GM18505 (cell line): Measurements from ENCODE around the gene SPRED1.
"Not testable (repeated sequence)": the region's sequence is repeated elsewhere in the genome, so short reads cannot be mapped to it uniquely, and the experiment has no call there.

Experiments
- ATAC-seq: cut with Tn5 transposase; IDR thresholded peaks from one replicate; pipeline ENCODE4 v1.9.1; 2021; ENCODE audit not compliant: unreplicated experiment
- POLR2A ChIP-seq: IDR thresholded peaks from 4 replicates; pipeline ENCODE4 v1.6.1; 2011; ENCODE audit warnings: borderline replicate concordance; ENCODE audit not compliant: insufficient read depth, insufficient read length; ENCODE audit errors: extremely low read depth

SPRED1 gene

DNA sequence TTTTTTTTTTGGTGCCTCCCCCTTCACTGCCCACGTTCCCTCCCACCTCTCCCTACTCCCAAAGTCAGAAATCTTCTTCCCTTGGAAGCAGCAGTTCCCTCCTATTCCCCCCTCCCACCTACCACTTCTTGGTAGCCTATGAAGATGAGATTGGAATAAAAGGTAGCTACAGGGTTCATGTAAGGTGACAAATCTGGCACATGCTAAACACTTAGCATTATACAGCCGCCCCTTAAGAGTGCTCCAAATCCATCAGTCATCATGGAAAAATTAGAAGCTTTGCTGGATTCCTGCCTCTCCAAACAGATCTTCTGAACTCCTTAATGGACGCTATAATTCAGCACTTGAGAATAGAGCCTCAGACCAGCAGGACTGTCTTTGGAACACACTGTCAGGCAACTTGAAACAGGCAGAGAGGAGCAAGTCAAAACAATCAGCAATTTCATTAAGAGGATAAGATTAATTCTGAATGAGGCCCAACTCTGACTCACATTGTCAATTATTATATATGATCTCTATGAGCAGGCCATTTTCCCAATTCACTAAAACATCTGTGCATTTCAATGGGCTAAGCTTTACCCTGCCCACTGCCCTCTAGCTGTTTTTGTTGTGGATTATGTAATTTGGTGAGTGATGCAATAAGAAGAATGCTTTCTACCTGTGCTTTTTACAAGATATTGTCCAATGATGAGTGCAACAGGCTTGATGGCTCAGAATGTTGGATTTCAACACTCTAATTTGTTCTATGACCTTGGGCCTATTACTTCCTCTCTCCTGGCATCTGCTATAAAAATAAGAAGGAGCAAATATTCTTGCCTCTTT, 34.6 kb upstream of the SPRED1 start:
- no peak for TF ChIP-seq POLR2A
- ATAC-seq, result no peak

DNA sequence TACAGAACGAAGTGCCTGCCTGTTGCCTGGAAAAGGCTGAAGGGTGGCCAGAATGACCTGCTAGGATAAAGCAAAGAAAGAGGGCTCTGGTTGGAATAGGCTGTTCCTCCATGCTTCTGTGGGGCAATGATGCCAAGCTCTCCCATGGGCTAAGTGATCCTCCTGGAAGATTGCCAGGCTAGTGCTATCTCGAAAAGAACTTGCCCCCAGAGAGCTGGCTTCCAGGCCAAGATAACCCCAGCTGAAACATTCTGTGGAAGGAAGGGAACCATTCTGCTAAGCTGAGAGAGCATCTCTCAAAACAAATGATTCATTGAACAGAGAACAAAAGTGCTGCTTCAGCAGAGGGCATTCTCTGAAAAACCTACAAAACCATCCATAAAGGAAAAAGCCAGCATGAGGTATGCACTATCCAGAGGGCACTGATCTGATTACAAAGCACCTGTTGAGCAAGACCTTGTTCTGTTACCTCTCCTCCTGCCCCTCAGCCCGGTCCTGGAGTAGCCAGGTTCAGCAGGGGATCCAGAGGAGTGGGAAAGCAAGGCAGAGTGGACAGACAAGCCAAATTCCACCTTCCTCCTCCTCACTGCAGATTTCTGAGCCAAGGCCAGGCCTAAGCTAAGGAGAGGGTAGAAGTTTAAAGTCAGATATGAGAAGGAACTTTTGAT, 31.9 kb upstream of the SPRED1 start:
- no peak for ATAC-seq
- no peak for TF ChIP-seq POLR2A

DNA sequence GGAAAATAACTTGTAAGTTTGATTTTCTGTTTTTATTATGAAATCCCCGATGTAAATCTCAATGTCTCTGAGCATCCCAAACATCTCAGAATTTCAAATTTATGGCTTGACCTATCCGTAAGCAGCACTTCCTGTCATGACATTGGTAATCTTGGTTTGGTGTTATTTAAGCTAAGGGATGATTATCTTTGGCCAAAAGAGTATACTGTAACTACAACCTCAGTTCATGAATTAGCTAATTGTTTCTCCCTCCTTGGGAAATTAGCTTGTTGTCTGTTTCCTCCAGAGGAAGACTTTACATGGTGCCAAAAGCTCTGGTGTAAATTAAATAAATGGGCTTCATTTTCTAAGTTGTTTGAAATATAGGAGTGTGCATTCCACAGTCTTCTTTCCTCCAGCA, 28.1 kb upstream of the SPRED1 start:
- no peak for TF ChIP-seq POLR2A
- ATAC-seq, result no peak

DNA sequence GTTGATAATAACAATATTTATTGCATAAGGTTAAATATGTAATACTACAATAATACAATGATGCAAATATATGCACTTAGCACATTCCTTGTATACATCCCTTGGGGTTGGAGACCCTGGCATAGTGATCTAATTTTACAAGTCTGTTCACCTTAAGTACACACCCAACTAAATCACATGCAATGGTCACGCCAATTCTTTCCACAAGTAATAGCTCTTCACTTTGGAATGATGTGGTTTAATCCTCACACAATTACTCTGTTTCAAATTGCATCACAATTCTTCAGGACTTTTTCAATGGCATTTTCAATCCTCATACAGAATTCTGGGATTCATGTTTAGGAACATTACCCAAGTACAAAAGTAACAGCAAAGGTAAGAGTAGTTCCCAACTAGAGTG, 27.3 kb upstream of the SPRED1 start:
- no peak for ATAC-seq
- TF ChIP-seq POLR2A, result no peak

DNA sequence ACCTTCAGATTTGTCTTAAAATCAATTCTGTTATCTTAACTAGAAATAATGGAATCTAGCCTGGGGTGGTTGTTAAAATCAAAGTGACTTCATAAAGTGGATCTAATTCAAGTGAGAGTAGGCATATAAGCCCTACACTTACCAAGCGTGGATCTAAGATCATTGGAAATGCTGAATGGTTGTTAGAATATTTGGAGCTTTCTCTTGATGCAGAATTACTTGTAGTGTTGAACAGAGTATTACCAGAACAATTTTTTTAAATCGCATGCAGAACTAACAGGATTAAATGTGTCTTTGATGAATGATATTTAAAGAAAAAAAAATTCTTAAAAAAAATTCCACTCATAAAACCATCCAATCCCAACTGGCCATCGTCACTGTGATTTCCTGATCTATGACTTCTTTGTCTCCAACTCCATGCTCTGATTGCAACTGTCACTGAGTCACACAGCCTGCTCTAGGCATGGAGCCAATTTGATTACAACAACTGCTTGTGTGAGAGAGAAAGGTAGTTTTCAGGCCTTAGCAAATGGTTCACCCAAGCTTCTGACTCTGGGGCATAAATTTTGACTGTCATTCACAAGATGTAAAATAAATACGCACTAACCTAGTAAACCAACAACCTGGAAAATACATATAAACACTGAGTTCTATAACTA, 25.9 kb upstream of the SPRED1 start:
- no peak for ATAC-seq
- TF ChIP-seq POLR2A, result no peak

DNA sequence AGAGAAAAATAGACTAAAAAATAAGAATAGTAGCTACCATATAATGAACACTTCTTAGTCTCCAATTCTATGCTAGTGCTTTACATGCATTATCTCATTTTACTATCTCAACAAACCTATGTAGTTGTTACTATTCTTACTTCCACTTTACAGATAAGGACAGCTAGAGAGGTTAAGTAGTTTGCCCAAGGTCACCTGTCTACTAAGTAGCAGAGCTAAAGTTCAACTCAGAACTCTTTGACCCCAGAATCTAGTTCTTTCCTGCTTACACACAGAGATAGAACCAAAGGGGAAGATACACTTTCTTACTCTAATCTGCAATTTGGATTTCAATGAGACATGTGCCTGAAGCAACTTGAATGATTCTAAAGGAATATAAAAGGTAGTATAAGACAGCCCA, 24.7 kb upstream of the SPRED1 start:
- no peak for ATAC-seq
- TF ChIP-seq POLR2A, result no peak

DNA sequence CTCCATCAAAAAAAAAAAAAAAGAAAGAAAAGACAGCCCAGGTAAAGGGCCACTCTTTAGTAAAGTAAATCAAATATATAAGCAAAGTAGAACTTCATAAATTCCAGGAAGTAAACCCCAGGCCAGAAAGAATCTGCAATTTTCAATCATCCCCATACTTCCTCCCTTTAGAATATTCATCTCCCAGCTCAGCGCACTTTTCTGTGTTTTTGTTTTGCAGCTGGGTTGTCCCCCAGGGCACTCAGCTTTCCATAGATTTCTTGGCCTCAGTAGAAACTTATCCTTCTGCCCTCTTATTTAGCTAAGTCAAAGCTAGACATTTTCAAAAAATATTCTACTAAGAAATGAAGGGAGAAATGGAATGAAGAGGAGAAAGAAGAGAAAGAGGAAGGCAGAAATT, 24.0 kb upstream of the SPRED1 start:
- no peak for ATAC-seq
- no peak for TF ChIP-seq POLR2A

DNA sequence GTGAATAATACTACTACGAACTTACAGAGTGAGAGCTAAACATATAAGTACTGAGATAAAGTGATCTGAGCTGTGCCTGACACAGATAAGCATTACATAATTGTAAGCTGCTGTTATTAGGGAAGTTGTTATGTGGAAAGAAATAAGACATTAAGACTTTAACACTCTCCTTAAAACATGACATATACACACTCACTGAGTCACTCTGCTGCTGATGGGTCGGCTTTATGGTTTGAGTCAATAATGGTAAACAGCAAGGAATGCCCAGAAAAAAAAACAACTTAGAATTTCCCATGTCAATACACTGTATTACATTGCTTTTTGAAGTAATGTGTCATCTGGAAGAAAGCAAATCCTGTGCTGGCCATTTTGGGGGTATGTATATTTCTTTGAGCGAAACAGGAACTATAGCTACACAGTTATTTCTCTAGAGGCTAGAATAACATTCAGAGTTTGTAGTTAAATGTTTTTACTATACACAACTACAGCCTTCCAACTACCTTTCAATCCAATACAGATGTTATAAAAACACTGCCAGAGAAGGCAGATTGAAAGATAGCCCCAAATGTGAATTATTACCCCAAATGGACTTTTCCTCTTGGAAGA, 22.8 kb upstream of the SPRED1 start:
- TF ChIP-seq POLR2A, result no peak
- ATAC-seq, result no peak

DNA sequence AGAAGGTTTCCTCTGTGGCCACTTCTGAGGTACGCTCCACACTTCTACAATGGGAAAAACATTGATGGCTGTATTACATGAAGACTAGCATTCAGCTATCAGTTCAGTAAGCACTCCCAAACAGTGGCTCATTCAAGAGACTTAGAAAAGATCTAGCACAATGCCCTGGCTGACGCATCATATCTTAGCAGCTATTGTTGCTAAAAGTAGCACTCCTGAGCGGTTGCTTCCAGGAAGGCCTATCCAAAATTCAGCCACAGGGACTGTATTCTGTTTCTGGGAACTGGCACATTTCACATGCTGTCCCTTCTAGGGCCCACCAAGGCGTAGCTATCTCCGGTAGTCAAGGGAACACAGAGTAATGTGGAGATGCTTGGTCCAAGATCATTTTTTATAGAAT, 21.2 kb upstream of the SPRED1 start:
- ATAC-seq, result no peak
- TF ChIP-seq POLR2A, result no peak

DNA sequence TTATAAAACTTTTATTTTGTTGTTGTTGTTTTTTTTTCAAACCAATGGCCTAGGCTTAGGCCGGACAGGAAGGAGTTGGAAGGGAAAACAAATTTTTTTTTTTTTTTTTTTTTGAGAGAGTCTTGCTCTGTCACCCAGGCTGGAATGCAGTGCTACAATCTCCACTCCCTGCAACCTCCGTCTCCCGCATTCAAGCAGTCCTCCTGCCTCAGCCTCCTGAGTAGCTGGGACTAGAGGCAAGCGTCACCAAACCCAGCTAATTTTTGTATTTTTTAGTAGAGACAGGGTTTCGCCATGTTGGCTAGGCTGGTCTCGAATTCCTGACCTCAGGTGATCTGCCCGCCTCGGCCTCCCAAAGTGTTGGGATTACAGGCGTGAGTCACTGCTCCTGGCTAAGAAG, 15.6 kb upstream of the SPRED1 start:
- not testable (repeated sequence) for ATAC-seq

DNA sequence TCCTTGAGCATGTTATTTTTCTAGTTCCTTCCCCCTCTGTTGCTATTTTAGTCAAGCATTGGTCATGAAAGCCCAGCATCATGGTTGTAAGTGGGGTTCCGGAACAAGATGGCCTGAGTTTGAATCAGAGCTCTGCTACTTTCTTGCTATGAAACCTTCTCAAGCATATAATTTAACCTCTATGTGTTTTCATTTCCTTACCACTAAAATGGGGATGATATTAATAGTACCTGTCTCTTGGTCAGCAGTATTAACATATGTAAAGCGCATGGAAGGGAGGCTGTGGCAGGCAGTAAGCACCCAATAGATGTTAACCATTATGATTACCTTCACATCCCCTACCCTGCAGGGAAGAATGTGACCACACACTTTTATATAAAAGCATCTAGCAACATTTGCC, 14.3 kb upstream of the SPRED1 start:
- TF ChIP-seq POLR2A, result no peak

DNA sequence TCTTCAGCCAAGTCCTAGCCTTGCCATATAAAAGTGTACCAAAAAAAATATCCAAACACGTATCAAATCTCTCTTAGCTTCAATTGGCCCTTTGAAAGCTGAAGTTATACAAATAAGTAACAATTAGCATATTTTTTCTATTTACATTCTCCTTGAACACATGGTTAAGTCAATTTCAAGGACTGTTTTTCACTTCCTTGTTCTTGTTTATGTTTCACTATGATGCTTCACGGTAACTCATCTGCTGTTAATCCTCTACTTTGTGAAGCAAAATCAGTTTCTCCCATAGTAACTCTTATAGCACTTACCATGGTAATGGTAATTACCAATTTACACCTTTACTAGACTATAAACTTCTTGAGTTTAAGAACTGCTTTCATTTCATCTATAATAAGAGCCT, 10.6 kb upstream of the SPRED1 start:
- ATAC-seq, result peak; percentile 82
- no peak for TF ChIP-seq POLR2A

More for the DNA sequence above, 14.3 kb upstream of the SPRED1 start:
- ATAC-seq, result no peak

DNA sequence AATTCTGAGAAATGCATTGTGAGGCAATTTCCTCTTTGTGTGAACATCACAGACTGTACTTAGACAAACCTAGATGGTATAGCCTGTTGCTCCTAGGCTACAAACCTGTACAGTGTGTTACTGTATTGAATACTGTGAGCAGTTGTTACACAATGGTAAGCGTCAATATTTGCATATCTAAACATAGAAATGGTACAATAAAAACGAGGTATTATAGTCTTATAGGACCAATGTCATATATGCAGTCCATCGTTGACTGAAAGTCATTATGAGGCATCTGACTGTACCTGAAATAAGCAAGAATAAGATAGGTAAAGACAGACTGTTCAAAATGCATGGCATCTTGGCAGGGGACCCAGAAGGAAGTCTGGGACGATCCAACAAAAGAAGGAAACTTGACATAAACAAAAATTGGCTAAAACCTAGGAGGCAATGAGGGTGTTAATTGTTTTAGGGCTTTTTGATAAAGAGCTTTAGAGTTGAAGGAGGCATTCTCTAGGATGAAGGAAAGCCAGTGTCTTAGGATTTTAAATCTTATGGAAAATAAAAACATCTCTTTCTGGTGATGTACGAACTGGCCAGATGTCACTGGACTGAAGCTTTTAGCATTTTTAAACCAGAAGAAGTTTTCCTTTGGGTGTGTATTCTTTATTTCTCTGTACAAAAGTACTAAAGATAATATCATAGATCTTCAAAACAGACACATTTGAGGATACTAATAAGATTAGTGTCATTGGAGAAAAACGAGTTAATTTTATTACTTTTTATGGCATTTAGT, 9.2 kb upstream of the SPRED1 start:
- no peak for TF ChIP-seq POLR2A
- no peak for ATAC-seq
